ENCODE results near the gene NDRG4. TPM values are rescaled to one million over a fixed set of nuclear protein-coding genes. Genes with fewer than 3 reads are reported as not detected.
"Not testable (repeated sequence)": the region's sequence is repeated elsewhere in the genome, so short reads cannot be mapped to it uniquely, and the experiment has no call there.

The NDRG4 gene
- total and polyA plus RNA-seq, 5 experiments from 2014 or later: 0.13 to 1.6 (median 1.0) TPM; not detected in 1

GRCh38 chr16:58490065-58490464 lies 9.9 kb upstream of the NDRG4 start:
- Mint-ChIP-seq H3K36me3 (no peaks in the 10 kb centered on the region), H3K9me3 (no peaks in the 10 kb centered on the region), H3K27ac (no peak overlapping the region), H3K4me3 (no peak overlapping the region), H3K4me1 (peaks cover 0 to 3% (median 2%) of the 10 kb centered on the region in 4 donors), H3K27me3 (peaks cover 0 to 14% (median 9%) of the 10 kb centered on the region in 5 donors)
- DNase-seq (no peak), ATAC-seq (no peak)
- POLR2A ChIA-PET: no interaction called here

GRCh38 chr16:58490539-58490938 lies 9.4 kb upstream of the NDRG4 start:
- H3K4me1 Mint-ChIP-seq, ATAC-seq: not testable (repeated sequence)

GRCh38 chr16:58492066-58492465 lies 7.9 kb upstream of the NDRG4 start:
- Mint-ChIP-seq H3K36me3 (no peaks in the 10 kb centered on the region), H3K9me3 (no peaks in the 10 kb centered on the region), H3K4me3 (no peak overlapping the region), H3K27me3 (peaks cover 0 to 14% (median 3%) of the 10 kb centered on the region in 5 donors), H3K27ac (peak overlapping the region in 1 of 10 donors; percentile 56), H3K4me1 (peaks cover 3 to 10% (median 5%) of the 10 kb centered on the region in 4 donors)
- POLR2A ChIA-PET: no interaction called here
- DNase-seq (no peak), ATAC-seq (no peak)

More at GRCh38 chr16:58490539-58490938, 9.4 kb upstream of the NDRG4 start:
- POLR2A ChIA-PET, H3K9me3 Mint-ChIP-seq, H3K4me3 Mint-ChIP-seq, H3K36me3 Mint-ChIP-seq, H3K27ac Mint-ChIP-seq, DNase-seq: not testable (repeated sequence)
- peaks cover 0 to 15% (median 10%) of the 10 kb centered on the region in 5 donors for H3K27me3 Mint-ChIP-seq

GRCh38 chr16:58492735-58493134 lies 7.2 kb upstream of the NDRG4 start:
- Mint-ChIP-seq H3K36me3 (no peaks in the 10 kb centered on the region), H3K4me1 (peaks cover 3 to 10% (median 7%) of the 10 kb centered on the region in 4 donors), H3K9me3 (no peaks in the 10 kb centered on the region), H3K4me3 (no peak overlapping the region), H3K27me3 (peaks cover 0 to 12% (median 0%) of the 10 kb centered on the region in 5 donors), H3K27ac (peak overlapping the region in 2 of 10 donors; percentile 35 to 58)
- DNase-seq: no peak
- POLR2A ChIA-PET: no interaction called here
- no peak for ATAC-seq

GRCh38 chr16:58493756-58494431 lies 6.0 kb upstream of the NDRG4 start:
- DNase-seq (no peak), ATAC-seq (no peak)
- H3K4me3 Mint-ChIP-seq: no peak overlapping the region
- H3K27me3 Mint-ChIP-seq: peaks cover 0 to 9% (median 0%) of the 10 kb centered on the region in 5 donors
- peak overlapping the region in 1 of 10 donors; percentile 69 for H3K27ac Mint-ChIP-seq
- no peaks in the 10 kb centered on the region for H3K9me3 Mint-ChIP-seq
- peaks cover 0 to 2% (median 0%) of the 10 kb centered on the region in 3 donors for H3K36me3 Mint-ChIP-seq
- H3K4me1 Mint-ChIP-seq: peaks cover 3 to 14% (median 7%) of the 10 kb centered on the region in 4 donors
- POLR2A ChIA-PET: no interaction called here

- H3K36me3 Mint-ChIP-seq: peaks cover 0 to 2% (median 0%) of the 10 kb centered on the region in 3 donors
- no peaks in the 10 kb centered on the region for H3K9me3 Mint-ChIP-seq
- POLR2A ChIA-PET: no interaction called here
- peaks cover 3 to 18% (median 9%) of the 10 kb centered on the region in 4 donors for H3K4me1 Mint-ChIP-seq
- peak overlapping the region in 4 of 10 donors; percentile 25 to 82 (median 62) for H3K27ac Mint-ChIP-seq
- ATAC-seq: peak; percentile 27 to 49
- peaks cover 0 to 9% (median 2%) of the 10 kb centered on the region in 5 donors for H3K27me3 Mint-ChIP-seq
- DNase-seq: peak in 7 of 10 donors; percentile 29 to 76 (median 46)
- no peak overlapping the region for H3K4me3 Mint-ChIP-seq
These were observed 4.9 kb upstream of the NDRG4 start for GRCh38 chr16:58494981-58495520.

- H3K4me3 Mint-ChIP-seq: no peak overlapping the region
- POLR2A ChIA-PET: no interaction called here
- H3K27me3 Mint-ChIP-seq: peaks cover 0 to 12% (median 2%) of the 10 kb centered on the region in 5 donors
- peak overlapping the region in 5 of 10 donors; percentile 4 to 82 (median 58) for H3K27ac Mint-ChIP-seq
- peaks cover 4 to 24% (median 16%) of the 10 kb centered on the region in 4 donors for H3K4me1 Mint-ChIP-seq
- ATAC-seq (no peak), DNase-seq (no peak)
- H3K9me3 Mint-ChIP-seq: no peaks in the 10 kb centered on the region
- peaks cover 0 to 2% (median 0%) of the 10 kb centered on the region in 3 donors for H3K36me3 Mint-ChIP-seq
These were observed 4.2 kb upstream of the NDRG4 start for GRCh38 chr16:58495521-58496331.

- POLR2A ChIA-PET: interaction anchor here (0.6 kb wide), 1 partner anchor 237 kb away, joined by 3 read pairs; no protein-coding TSS in a partner anchor
- Mint-ChIP-seq H3K4me1 (peaks cover 8 to 32% (median 24%) of the 10 kb centered on the region in 4 donors), H3K36me3 (peaks cover 0 to 2% (median 0%) of the 10 kb centered on the region in 3 donors), H3K4me3 (peak overlapping the region in 1 of 10 donors; percentile 29), H3K27me3 (peaks cover 0 to 16% (median 5%) of the 10 kb centered on the region in 5 donors), H3K27ac (peak overlapping the region in 2 of 10 donors; percentile 29 to 88), H3K9me3 (no peaks in the 10 kb centered on the region)
- ATAC-seq (no peak), DNase-seq (no peak)
These were observed 2.5 kb upstream of the NDRG4 start for GRCh38 chr16:58497468-58497867.

GRCh38 chr16:58497935-58498334 lies 2.0 kb upstream of the NDRG4 start:
- POLR2A ChIA-PET: interaction anchor here (0.6 kb wide), 1 partner anchor 237 kb away, joined by 3 read pairs; no protein-coding TSS in a partner anchor
- peaks cover 0 to 2% (median 0%) of the 10 kb centered on the region in 3 donors for H3K36me3 Mint-ChIP-seq
- peak overlapping the region in 1 of 10 donors; percentile 29 for H3K4me3 Mint-ChIP-seq
- DNase-seq (no peak), ATAC-seq (no peak)
- peaks cover 0 to 19% (median 9%) of the 10 kb centered on the region in 5 donors for H3K27me3 Mint-ChIP-seq
- no peaks in the 10 kb centered on the region for H3K9me3 Mint-ChIP-seq
- H3K4me1 Mint-ChIP-seq: peaks cover 6 to 32% (median 24%) of the 10 kb centered on the region in 4 donors
- peak overlapping the region in 3 of 10 donors; percentile 29 to 88 (median 57) for H3K27ac Mint-ChIP-seq

- H3K36me3 Mint-ChIP-seq: peaks cover 0 to 2% (median 0%) of the 10 kb centered on the region in 3 donors
- H3K27me3 Mint-ChIP-seq: peaks cover 0 to 19% (median 10%) of the 10 kb centered on the region in 5 donors
- DNase-seq: no peak
- H3K27ac Mint-ChIP-seq: peak overlapping the region in 4 of 10 donors; percentile 11 to 88 (median 46)
- H3K4me3 Mint-ChIP-seq: no peak overlapping the region
- peaks cover 6 to 32% (median 24%) of the 10 kb centered on the region in 4 donors for H3K4me1 Mint-ChIP-seq
- POLR2A ChIA-PET: no interaction called here
- no peak for ATAC-seq
- H3K9me3 Mint-ChIP-seq: no peaks in the 10 kb centered on the region
These were observed 1.4 kb upstream of the NDRG4 start for GRCh38 chr16:58498341-58499091.

GRCh38 chr16:58499092-58499511 lies 841 bp upstream of the NDRG4 start:
- Mint-ChIP-seq H3K27ac (peak overlapping the region in 2 of 10 donors; percentile 11 to 29), H3K4me3 (no peak overlapping the region), H3K4me1 (peaks cover 6 to 32% (median 24%) of the 10 kb centered on the region in 4 donors), H3K27me3 (peaks cover 0 to 19% (median 10%) of the 10 kb centered on the region in 5 donors), H3K36me3 (peaks cover 0 to 2% (median 0%) of the 10 kb centered on the region in 3 donors), H3K9me3 (no peaks in the 10 kb centered on the region)
- POLR2A ChIA-PET: interaction anchor here (1.2 kb wide), 1 partner anchor 370 kb away, joined by 3 read pairs; the partner anchor contains the start of gene CFAP20
- no peak for DNase-seq
- ATAC-seq: no peak
